Activated naive CD8-positive, alpha-beta T cell treated with anti-CD3 and anti-CD28 coated beads, Interleukin-2, amount 50 U/mL, for 16 hours (primary cell): ENCODE results near the gene HOXD8.

Experiments
- DNase-seq: peaks from one replicate; pipeline ENCODE4 v3.0.0-alpha.2; 2020; ENCODE audit warnings: low read depth, low spot score

HOXD8 gene

DNA sequence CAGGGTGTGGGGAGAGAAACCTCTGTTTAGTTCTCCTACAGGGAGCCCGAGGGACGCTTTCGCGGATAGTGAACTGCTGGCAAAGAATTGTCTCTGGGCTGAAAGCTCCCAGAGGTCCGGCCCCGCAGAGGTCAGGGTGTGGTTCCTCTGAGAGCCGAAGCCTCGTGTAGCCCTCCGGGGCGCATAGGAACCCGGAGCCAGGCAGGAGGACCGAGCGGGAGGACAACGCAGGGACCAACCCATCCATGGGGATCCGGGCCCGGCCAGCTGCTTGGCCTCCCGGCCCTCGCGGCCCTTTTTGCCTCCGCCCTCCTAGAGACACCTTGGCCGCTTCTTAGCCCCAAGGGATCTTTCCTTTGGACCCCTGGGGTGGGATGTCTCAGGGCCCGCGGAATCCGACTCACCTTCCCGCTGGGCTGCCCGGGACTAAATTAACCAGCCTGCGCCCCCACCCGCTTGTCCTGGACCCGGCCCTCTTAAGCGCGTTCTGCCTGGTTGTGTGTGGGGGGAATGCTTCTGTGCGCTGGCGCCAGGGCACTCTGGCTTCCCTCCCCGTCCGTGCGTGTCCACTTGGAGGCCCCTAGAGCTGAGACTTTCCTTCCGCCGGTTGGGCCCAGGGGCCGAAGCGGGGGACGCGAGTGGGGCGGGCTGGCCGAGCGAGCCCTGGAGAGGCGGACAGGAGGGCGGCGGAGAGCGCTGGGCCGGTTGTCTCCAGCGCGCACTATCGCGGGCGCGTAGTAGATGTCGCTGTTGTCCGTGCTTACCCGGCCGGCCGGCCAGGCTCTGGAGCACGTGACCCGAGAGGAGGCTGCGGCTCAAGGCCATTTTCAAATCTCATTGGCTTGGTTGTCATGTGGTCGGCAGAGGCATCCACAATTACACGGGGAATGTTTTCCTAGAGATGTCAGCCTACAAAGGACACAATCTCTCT is 13.4 kb upstream of the HOXD8 start, which contains the start of gene HOXD10:
HOXD10 (plus strand) TSS at position 896 of the 931 bp plus-strand sequence. CDS start 56 bp downstream, outside the sequence.
- DNase-seq: no peak

DNA sequence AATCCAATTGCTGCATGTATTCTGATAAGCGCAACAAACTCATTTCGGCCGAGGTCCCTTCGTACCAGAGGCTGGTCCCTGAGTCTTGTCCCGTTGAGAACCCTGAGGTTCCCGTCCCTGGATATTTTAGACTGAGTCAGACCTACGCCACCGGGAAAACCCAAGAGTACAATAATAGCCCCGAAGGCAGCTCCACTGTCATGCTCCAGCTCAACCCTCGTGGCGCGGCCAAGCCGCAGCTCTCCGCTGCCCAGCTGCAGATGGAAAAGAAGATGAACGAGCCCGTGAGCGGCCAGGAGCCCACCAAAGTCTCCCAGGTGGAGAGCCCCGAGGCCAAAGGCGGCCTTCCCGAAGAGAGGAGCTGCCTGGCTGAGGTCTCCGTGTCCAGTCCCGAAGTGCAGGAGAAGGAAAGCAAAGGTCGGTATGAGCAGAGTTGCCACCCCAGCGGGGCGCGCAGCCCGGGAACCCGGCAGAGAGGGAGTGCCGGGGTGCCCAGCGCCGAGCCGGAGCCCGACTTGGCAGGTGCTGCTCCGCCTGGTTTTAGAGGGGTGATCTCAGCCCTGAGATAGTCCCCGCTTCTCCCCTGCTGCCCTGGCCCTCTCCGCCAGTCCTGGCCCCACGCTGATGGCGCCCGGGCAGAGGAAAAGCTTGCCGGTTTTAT is 12.2 kb upstream of the HOXD8 start:
- no peak for DNase-seq

DNA sequence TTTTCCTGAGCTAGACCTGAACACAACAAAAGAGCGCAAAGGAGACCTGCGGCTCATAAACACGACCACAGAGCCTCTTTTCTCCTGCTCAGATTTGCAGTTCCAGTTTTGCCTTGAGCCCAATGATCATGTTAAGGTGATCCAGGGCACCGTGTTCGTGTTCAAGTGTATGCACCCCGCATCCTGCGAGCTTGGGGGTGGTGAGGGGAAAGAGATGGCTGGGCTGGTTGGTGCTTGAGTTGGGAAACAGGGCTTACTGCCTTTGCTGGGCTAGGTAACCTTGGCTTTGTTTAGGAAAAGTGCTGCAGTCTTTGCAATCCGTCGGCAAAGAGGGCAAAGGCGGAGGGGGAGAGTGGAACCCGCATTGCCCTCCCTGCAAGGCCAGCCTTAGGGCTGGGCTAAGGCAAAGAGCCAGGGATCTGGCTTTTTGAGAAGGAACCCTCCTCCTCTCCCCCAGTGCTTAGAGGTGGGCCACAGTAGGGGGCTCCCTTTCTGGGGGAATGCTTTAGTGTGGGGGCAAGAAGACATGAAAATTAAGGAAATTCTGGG is 11.6 kb upstream of the HOXD8 start:
- DNase-seq: no peak

DNA sequence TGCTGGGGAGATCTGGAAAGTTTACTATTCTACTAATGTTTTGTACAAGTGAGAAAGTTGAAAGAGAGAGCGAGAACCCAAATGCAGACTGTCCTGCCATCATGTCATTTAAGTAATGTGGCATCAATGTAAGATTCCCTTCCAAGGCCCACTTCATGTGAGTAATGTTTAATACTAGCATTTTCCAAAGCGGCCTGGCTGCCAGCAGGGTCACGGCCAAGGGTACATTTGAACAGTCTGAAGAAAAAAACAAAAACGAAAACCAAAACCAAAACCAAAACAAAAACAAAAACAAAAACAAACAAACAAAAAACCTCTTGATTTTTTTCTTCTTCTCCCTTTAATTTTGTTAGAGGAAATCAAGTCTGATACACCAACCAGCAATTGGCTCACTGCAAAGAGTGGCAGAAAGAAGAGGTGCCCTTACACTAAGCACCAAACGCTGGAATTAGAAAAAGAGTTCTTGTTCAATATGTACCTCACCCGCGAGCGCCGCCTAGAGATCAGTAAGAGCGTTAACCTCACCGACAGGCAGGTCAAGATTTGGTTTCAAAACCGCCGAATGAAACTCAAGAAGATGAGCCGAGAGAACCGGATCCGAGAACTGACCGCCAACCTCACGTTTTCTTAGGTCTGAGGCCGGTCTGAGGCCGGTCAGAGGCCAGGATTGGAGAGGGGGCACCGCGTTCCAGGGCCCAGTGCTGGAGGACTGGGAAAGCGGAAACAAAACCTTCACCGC is 10.7 kb upstream of the HOXD8 start:
- no peak for DNase-seq

DNA sequence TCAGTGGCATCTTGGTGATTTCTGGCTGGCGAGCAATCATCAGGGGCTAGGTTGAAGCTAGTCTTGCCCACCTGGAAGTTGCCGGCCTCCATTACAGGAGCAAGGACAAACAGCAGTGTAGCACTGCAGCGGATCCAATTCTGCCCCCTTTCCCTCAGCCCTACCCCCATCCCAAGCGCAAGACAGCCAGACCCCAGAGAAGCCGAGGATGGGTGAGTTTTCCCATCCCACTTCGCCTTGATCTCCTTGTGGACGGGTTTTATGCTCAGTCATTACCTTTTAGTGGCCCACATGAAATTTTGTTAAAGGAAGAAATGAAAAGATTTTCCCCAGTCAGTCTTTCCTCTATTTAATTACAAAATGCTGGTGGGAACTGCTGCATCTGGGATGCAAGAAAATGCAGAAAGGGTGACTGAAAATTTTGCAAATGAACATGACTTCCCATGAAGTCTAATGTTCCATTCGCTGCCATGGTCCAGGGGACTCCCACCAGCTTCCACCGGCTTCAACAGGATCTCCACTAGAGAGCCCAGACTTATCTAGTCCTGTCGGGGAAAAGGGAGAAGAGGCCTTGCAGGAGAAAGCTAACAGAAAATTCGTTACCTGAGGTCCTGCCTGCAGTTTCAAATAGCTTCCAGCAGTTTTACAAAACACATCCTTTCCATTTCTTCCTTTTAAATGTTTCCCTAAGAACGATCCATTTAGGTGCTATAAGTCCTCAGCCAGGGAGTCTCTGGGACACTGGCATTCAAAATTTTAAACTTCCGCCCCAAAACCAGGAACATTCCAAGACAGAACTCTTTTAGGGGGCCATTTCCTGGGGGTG is 8.9 kb upstream of the HOXD8 start:
- no peak for DNase-seq

DNA sequence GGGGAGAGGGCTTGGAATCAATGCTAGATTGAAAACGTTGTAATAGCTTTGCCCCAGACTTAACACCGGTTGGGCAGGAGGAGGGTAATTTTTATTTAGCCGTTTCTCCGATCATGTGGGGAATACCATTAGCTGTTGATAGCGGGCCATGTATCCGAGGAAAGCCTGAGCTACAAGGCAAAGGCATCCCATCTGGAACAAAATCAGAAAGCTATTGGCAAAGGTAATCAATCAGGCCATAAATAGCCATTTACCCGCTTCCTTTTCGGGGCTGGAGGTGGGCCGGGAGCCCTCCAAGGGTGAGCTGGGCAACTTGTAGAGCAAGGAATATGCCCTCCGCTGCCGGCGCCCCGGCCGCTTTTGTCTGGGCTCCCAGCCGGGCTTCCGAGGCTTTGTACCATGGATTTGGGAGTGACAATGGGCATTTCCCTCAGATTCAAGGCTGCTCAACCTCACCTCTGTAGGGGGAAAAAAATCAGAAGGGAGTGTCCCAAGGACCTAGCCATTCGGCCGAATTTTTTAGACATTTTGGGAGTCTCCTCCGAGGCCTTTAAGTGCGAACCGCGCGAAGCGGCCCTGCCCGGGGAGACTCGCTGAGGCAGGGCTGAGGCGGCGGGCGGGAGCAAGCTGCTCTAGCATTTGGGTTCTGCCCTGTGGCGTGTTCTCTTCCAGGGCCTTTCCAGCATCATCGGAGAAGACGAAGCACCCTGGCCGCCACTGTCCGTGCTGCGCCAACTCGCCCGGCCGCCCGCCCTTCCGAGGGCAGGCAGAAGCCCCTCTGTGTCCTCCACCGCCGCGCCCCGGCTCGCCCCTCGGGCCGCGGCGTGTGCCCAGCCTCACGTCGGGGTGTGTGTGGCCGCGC is 8.1 kb upstream of the HOXD8 start:
- DNase-seq: no peak

DNA sequence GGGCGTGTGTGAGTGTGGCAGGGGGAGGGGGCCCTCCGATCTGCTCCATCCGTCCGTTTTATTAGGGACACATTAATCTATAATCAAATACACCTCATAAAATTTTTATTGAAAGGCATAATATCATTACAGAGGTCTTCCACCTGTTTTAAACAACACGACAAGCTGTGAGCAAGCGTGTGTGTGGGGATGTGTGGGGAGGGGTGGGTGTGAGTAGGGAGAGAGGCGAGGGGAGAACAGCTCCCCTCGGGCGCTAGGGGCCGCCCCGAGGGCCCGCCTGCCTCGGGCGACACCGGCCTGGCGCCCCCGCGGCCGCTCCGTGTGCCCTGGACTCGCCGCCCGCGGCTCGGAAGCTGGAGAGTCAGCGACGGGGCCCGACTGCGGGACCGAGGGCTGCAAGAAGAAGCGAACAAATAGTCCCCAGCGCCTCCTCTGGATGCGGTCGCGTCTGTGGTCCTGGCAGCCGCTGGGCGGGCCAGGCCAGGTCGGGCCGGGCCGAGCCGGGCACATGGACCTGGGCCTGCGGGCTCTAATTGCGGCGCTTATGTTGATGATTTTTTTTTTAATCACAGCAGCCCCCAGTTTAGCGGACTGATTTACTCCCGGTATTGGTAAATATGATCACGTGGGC is 7.3 kb upstream of the HOXD8 start:
- no peak for DNase-seq

DNA sequence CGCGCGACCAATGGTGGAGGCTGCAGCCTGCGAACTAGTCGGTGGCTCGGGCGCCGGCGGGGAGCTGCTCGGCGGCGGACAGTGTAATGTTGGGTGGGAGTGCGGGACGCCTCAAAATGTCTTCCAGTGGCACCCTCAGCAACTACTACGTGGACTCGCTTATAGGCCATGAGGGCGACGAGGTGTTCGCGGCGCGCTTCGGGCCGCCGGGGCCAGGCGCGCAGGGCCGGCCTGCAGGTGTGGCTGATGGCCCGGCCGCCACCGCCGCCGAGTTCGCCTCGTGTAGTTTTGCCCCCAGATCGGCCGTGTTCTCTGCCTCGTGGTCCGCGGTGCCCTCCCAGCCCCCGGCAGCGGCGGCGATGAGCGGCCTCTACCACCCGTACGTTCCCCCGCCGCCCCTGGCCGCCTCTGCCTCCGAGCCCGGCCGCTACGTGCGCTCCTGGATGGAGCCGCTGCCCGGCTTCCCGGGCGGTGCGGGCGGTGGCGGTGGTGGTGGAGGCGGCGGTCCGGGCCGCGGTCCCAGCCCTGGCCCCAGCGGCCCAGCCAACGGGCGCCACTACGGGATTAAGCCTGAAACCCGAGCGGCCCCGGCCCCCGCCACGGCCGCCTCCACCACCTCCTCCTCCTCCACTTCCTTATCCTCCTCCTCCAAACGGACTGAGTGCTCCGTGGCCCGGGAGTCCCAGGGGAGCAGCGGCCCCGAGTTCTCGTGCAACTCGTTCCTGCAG is 6.7 kb upstream of the HOXD8 start, which contains the start of gene HOXD9:
HOXD9 (plus strand) TSS at position 37 of the 728 bp plus-strand sequence; CDS start at position 87, 50 bp downstream.
- DNase-seq: no peak

DNA sequence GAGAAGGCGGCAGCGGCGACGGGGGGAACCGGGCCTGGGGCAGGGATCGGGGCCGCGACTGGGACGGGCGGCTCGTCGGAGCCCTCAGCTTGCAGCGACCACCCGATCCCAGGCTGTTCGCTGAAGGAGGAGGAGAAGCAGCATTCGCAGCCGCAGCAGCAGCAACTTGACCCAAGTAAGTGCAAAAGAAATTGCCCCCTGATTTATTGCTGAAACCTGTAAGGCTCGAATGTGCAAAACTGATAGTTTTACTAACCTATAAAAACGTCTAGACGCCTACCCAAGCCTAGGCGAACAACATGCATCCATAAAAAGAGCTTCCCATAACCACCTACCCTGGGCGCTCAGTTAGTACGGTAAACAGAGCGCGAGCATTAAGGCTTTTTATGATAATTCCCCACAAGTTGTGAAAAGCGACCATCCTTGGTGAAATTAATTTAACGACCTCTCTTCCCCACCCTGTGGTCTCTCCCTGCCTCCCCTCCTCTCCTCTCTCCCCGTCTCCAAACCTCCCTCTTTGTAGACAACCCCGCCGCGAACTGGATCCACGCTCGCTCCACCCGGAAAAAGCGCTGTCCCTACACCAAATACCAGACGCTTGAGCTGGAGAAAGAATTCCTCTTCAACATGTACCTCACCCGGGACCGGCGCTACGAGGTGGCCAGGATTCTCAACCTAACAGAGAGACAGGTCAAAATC is 5.9 kb upstream of the HOXD8 start:
- no peak for DNase-seq

DNA sequence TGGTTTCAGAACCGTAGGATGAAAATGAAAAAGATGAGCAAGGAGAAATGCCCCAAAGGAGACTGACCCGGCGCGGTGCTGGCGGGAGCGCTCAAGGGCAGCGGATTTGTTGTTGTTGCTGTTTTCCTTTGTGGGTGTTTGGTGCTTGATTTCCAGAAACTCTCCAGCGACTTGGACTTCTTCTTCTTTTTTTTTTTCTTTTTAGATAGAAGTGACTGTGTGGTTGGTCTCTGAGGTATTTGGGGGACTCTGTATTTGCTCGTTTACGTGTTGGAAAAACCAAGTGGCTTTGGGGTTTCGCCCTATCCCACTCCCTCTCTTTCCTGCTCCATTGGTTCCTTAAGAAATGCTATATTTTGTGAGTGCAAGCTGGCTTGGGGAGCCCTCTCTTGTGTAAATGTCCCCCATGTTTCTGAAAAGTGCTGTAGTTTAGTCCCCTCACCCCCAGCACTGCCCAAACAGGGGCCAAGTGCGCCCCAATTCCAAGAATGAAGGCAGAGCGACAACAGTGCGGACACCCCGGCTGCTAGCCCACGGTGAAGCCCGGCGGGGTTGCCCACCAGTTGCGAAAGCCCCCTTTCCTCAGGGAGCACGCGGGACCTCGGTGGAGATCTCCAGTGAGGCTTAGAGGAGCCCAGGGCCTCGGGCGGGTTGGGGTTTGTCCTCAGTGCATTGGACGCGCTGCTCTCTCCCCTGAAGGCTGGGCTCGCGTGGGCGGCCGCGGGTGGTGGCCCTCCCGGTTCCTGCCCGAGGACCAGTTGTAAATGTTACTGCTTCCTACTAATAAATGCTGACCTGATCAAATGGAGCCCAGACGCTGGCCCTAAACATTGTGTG is 5.2 kb upstream of the HOXD8 start:
- no peak for DNase-seq

DNA sequence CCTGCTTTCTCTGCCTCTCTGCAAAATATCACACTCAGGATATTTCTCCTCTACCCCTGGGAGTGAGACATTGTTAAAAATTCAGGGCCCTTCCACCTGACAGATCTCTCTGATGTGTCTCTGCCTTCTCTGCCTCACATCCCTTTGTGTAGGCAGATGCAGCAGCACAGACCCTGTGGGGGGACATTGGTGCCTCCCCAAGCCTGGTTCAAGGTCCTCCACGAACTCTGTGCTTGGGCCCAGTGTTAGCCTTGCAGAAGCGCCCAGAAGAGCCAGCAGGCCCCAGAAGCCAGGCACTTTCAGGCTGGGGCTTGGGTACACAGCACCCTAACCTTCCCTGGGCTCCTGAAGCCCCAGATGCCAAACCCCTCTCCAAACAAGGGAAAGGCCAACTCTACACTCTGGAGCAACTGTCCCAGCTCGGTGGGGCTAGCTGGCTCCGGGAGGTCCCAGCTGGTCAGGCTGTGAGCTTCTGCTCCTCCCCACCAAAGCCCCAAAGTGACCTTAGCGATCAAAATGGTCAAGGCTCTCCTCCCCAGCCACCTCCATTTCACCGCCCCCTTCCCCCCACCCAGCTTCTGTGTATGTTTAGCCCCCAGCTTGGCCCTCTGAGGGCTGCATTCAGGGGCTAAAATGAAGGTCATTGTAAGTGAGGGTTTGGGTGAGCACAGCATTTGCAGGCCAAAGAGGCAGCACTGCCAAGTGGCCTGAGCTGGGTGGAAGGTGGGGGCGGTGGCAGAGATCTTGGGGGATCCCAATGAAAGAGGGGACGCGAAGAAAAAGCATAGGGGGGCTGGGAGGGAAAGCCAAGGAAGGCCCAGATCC is 4.3 kb upstream of the HOXD8 start:
- DNase-seq: no peak

DNA sequence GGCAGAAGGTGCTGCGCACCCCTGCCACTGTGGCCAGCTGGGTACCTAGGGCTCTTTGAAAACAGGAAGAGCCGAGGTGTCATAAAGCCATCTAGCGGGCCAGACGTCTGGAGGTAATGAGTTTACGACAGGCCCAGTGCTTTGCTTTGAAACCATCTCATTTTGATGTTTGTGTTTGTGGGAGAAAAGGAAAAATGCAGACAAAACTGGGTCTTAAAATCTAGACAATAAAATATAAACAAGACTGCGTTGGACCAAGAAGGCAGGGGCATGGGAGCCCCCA is 3.8 kb upstream of the HOXD8 start:
- no peak for DNase-seq

DNA sequence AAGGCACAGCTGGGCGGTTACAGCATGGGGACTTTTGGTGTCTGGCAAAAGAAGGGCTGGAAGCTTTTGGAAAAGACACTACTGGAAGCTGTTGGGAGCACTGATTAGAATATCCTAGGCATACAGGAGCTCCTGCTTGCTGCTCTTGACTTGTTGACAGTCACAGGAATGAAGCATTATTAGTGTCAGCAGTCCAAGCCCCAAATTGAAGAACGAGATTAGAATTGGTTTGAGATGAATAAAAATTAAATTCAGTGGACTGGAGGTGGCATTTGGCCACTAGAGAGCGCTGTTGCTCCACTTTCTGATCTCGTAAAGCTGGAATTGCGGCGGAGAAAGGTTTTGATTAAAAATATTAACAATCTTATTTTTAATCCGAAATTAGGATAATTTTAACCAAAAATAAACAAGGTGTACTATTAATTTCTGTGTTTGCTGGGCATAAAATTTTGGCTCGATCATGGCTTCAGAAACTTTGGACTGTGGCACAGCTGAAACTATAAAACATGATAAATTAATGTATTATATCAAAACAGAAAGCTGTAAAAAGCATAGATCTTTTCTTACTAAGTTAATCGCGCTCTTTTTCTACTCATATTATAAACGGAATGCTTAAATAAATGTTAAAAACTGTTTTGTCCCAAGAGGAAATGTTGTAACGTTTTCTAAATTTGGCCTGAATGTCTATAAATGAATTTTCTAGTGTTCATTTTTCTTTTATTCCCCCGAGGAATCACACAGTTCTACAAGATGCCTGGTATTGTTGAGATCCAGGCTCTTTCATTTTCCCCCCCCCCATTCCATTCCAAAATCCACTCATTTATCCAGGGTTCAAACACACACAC is 2.4 kb upstream of the HOXD8 start:
- peak; percentile 27 for DNase-seq

DNA sequence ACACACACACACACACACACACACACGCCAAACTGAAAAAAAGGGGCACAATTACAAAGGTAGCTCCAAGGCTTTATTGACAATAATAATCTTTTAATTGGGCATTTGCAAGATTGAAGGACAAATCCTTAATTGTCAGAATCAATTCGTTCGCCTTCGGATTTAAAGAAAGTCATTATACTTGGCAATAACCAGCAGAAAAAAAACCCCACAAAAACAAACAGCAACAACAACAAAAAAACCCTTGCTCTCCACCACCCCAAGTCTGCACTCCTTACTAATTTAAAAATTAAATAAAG is 1.8 kb upstream of the HOXD8 start:
- no peak for DNase-seq

DNA sequence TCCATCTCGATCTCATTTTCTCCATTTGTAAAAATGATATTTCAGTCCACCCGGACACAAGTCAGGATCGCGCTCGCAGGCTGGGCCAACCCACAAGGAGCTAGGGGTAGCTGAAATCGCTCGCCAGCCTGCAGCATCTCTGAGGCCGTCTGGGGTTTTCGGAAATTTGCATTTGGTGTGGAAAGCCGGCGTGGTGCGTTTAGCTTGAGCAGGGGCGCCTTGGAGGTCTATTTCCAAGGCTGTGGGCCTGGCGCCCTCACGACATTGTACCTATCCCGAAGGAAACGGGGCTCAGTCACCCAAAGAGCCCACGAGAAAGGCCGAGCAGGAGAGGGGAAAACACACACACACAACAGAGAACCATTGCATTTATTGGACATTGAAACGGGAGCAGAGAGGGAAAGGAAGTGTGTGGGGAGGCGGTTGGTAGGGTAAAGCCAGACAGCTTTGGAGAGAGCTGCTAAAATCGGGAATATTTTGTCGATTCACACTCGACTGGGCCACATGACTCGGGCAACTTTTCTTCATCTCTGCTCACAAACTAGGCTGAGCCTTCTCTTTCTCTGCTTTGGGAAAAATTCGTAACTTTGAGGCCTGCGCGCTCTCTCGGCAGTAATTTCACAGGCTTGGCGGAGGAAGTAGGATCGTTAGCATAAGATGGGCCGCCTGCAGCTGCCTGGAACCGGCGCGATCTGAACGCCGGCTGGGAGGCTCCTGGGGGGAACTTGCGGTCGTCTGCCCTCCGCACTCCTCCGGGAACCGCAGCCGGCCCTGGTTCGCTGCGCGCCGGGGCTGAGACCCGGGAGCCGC is 1.1 kb upstream of the HOXD8 start:
- DNase-seq: no peak
